ENCODE results near the gene TCERG1L.
"Not testable (repeated sequence)": the region's sequence is repeated elsewhere in the genome, so short reads cannot be mapped to it uniquely, and the experiment has no call there.

Gene TCERG1L

DNA sequence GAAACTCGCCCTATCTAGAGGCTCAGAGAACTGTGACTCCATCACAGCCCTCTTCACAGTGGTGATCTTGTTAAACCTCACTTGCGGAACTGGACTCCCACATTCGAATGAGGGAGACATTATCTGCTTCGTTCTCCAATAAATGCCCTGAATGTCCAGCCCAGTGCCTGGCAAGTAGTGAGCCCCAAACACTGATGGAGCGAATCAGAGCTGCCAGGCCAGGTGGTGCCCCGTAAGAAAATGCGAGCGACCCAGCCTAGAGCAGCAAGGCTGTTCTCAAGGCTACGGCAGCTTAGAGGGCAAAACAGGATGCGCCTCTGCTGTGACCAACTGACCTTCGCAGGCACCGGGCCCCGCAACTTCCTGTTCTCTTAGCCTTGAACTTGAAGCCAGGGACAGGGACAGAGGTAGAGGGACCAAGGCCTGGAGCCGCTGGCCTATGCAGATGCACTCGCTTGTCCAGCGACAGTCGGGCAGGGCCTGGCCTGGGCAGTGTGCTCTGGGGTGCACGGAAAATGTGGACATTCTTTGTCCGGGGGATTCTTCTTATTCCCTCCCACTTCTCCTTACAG, 217.6 kb downstream of the TCERG1L start:
- DNase-seq, result no peak

DNA sequence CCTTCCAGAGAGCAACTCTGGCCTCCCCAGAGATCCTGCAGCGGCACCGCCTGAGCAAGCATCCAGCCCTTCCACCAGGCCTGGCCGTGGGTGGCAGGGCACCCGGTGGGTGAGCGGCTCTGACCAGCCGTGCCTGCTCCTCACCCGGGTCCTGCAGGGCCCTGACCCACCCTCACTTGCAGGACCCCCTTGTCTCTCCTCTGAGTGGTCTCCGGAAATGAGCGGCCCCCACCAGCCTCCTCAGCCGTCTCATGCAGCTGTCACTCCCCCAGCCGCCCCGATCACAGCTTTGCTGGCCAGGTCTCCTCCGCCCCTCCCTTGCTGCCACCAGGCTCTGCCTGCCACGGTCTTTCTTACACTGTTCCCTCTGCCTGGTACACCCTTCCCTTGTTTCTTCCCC, 218.2 kb downstream of the TCERG1L start:
- DNase-seq, result no peak

DNA sequence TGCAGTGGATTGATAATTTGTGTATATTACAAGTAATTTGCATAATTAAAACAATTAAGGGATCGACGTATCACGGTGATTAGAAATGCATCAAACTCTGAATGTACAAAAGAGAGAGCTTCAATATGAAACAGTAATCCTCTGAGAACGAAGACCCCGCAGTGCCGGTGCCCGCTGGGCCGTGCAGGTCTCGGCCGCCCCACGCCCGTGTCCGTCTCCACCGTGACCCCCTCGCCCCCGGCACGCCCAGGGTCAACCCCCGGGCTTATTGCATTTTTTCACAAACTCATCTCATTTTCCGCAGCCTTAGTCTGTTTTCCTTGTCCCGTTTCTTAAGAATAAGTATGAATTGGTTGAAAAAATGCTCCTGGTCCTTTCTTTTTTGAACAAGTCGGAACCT, 218.6 kb downstream of the TCERG1L start:
- no peak for DNase-seq

DNA sequence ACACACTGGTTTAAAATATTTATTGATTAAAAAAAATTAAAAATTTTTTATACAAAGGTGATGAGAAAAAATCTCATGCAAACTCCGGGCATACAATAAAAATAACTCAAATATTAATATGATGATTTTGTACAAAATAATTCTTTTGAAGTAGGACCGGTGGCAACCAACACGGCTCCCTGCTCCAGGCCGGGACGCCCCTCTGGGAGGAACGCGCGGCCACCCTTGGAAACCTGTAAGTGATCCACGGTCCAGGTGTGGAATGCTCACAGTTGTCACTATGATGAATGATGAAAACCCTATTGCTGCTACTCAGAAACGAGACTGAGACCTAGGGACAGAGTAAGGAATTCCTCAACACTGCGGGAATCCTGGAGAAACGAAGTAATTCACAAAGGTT, 219.1 kb downstream of the TCERG1L start:
- no peak for DNase-seq

DNA sequence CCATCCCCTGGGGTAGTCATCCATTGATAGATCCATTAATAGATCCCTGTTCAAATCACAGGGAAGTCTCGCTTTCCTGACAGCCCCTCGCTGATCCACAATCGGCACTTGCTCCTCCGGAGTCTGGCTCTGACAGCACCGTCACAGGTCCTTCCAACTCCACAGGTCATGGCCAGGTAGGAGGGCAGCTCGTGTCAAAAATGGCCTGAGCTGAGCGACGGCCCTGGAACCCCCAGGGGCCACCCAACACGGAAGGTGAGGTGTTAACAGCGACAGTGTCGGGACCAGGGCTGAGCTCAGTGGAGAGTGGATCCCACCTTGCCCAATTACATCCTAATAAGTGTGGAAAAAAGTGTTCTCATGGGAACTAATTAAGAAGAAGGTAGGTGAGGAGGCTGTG, 219.8 kb downstream of the TCERG1L start:
- no peak for DNase-seq

DNA sequence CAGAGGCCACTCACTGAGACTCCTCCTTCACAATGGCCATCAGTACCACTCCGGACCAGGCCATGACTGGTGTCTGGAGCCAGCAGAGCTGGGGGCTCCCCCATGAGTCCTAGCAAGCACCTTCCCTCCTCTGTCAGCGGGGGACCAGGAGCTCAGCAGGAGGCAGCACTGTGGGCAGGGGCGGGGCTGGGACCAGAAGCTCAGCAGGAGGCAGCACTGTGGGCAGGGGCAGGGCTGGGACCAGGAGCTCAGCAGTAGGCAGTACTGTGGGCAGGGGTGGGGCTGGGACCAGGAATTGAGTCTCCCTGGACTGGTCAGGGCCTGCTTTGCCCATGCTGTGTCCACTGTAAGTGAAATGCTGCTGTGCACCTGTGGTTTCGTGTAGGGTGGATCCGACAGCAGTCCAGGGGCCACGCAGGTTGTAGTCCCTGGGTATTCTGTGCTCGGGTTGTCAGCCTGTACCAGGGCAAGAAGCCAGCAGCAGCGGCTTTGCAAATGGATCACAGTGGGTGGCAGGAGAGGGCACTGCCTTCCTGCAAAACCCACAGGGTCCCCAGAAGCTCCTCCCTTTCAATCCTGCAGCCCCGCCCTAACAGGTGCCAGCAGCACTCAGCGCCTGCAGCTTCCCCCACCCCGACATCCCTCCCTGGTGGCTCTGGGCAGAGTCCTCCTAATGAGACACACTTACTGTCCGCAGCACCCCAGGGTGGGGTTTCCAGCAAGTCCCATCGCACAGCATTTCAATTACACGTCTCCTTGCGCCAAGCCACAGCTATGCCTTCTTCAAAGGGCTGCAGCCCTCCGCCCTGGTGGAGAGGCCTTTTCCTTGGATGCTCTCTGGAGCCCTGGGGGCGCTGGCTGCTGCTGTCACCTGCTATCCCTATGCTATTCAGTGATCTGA, 220.5 kb downstream of the TCERG1L start:
- DNase-seq, result no peak

DNA sequence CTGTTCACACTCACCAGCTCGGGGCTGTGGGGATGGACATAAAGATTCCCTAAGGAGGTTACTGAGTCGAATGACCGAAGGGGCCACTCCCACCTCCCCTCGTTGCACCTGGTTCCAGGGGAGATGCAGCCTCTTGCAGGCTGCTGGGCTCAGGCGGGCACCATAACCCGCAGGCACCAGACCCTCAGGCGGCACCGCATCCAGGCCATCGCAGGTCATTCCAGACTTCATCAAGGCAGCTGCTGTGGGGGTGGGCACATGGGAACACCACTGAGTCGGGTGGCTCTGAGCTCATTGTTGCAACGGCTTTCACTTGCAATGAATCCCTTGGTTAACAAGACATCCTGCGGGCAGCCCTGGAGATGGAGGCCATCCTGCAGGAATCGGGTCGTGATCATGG, 221.7 kb downstream of the TCERG1L start:
- DNase-seq, result no peak

DNA sequence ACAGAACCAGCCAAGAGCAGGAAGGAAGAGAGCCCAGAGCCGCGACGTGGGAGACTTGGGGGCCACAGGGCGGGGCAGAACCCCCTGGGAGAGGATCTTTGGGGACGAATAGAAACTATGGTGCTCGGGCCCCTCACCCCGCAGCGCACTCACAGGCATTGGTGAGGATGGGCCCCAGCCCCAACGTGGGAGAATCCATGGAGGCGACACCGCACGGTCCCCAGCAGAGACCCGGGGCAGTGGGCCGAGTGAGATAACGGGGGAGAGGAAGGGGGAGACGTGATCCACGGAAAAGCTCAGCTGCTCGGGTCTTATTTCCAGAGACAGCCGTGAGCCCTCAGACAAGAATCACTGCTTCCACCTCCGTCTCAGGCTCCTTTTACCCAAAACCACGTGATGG, 222.4 kb downstream of the TCERG1L start:
- no peak for DNase-seq

DNA sequence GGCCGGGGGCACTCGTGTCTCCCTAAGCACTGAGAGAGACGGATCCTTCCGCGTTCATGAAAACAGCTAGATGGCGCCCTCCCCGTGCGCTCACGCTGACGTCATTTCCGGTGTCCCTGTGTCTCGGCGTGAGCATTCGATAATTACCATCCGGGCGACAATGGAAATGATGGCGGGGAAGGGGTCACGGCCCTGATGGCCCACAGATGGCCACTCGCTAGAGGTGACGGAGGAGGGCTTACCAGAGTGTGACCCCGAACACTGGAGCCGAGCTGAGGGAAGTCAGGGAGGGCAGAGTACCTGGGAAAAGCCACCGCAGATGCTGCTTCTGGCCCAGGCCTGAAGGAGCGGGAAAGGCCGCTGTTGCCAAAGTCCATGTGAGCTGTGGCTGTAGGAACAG, 222.9 kb downstream of the TCERG1L start:
- DNase-seq, result no peak

DNA sequence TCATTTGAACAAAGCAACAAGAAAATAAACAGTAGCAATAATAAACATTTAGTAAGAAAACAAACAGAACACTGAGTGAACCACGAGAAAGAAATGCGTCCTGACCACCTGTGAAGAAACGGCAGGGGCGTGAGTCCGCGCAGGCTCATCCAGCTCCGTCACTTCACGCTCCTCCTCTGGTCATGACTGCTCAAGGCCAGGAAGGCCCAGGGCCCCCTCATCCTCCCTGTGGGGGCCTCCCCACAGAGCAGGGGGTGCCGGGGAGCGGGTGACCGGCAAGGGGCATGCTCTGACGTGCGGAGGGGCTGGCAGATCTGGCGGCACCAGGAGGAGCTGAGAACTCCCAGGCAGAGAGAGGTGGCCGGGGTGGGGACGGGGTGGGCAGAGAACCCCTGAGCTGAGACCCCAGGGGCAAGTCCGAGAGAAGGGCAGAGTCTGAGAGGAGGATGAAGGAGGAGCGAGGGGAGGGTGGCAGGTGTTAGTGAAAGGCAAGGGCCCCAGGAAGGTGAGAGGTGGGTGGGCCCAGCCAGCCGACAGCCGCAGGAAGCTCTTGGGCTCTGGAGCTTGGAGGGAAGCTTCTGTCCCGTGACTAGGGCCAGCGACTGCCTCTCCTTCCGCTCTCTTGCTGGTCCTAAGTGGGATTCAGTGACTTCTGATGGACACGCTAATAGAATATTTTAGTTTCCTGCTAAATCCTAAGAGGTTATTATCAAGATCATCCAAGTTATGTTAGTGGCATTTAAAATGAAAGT, 223.9 kb downstream of the TCERG1L start:
- no peak for DNase-seq

DNA sequence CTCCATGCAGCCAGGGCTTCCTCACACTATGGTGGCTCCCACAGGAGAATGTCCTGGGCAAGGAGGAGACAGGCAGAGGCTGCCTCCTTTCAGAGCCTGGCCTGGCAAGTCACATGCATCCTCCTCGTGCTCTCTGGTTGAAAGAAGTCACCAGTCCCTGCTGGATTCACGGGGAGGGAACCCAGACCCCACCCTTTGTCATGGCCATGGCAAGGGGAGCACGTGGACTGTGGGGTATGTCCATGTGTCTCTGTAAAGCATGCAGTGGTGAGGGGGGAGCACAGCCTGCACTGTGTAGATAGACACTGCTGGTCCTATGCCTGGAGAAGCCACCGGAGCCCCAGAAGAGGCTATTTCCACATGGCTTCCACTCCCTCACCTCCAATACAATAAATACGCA, 225.0 kb downstream of the TCERG1L start:
- no peak for DNase-seq

DNA sequence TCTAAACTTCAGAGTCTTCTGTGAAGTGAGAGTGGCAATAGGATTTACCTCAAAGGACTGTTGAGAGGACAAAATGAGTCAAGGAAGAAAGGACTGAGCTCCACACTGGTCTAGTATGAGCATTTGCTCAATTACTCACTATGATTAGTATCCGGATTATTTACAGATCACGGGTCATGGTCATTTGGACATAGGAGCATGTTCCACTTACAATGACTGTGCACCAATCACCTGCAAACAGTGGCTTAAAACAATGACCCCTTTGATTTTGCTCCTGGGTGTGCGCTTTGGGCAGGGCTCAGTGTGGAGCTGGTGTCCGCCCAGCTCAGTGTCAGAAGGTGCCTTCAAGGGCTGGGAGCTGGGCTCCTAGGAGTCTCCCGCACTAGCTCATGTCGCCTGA, 225.4 kb downstream of the TCERG1L start:
- no peak for DNase-seq

DNA sequence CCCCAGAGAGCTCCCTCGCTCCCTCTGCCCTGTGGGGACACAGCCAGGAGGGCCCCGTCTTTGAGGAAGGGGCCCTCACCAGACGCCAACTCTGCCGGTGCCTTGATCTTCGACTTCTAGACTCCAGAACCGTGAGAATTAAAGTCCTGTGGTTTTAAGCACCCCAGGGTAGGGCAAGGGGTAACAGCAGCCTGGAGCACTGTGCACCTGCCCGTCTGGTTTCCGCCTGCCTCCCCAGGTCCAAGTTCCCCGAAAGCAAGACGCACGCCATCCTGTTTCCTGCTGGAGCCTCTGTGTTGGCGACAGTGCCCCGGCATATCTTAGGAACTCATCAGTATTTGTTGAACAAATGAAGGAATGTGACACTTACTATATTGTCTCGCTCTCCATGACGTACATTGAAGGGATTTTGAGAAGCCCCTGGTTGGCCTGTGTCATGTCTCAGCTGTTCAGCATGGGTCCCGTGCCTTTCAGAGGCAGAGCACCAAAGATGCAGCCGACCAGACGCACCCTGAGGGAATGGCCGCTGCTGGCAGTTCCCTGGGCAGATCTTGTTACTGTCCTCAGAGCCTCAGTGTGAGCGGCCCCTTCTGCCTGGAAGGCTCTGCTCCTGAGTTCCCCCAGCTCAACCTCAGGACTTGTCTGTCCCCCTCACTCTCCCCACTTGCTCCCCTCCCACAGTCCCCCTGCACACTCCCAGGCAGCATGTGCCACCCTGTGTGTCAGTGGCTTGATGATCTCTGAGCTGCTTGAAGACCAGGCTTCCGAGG, 226.2 kb downstream of the TCERG1L start:
- no peak for DNase-seq

DNA sequence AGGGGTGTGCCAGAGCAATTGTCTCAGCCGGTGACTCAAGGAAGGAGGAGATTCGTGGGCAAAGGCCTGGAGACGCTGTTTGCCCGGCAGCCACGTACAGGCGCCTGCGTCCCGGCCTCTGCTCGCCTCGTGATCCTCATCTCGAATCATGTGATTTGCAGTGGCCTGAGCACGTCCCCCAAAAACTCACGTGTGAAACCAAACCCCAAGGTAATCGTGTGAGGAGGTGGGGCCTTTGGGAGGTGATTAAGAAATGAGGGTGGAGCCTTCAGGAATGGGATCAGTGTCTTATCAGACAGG, 226.8 kb downstream of the TCERG1L start:
- no peak for DNase-seq

DNA sequence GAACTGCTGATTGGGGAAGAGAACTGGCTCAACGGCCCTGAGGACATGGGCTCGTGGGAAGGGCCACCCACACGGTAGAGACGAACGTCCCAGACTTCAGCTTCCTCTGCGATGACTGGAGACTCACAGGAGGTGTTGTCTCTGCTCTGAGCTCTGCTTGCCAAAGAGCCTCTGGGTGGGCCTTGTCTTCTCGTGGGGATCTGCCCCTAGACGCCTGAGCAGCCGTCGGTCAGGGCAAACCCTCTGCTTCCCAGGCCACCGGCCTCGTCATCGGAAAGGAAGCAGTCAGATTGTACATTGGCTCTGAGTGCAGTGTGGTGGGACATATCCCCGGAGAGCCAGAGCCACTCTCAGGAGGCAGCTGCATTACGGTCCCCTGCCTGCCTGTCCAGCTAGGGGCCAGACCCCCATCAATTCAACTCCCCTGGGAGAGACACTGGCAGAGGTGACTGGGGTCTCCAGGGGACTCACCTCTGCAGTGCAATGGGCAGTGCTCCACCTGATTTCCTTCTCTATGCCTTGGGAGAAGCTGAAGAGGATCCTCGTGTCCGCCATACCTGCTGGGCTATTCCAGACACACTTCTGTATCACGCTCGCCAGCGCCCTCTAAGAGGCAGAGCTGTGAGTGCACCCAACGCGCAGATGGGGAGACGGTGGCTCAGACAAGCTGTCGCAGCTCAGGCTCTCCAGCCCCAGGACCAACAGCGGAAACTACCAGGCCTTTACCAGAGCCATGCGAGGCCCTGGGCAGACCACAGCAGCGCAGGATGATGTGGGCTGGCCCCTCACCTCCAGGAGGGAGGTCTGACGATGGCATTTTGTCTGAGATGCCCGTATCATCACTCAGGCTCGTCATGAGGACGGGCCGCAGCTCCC, 227.4 kb downstream of the TCERG1L start:
- DNase-seq, result no peak

DNA sequence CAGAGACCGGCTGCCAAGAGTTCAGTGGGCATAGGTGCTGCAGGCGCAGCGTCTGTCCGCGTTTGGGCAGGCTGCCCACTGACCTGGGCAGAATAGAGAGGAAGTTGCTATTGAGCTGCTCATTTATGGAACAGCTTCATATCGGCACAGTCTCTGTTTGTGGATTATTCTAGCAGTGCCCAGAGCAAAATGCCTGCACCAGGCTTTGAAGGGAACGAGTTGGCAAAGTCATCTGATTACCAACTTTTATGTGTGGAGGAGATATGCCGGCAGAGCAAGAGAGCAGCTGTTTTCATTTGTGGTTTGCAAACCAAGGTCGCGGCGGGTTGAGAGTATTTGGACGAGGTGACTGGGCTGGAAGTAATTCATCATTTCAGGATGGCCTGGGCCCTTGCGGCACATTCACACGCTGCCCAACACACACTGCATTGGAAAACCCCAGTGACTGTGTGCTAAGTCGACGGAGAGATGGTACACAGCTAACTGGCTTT, 228.5 kb downstream of the TCERG1L start:
- DNase-seq, result no peak

DNA sequence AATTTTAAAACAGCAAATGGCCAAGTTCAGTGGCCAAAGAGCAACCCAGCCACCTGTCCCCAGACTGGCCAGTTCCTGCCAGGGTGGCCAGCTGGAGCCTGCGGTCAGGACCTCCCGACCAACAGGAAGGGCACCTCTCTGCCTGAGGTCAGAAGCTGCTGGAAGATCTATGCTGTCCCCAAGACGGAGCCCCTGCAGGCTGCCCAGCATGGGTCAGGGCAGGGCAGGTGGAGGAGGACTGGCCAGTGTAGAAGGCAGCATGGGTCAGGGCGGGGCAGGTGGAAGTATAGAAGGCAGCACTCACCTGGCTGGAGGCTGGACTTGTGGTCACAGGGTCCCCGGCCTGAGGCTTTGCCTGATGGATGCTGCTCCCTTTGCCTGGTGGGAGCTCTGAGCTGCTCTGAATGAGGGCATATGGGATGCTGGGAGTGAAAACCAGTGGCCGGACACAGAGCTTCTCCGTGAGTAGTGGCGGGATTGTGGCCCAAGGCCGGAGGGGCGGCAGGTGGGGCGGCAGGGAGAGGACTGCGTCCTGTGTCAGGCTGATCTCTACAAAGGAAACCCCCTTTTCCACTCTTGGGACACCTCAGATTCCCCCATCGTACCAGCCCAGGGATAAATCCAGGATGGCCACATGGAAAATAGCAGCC, 229.2 kb downstream of the TCERG1L start:
- DNase-seq, result no peak

DNA sequence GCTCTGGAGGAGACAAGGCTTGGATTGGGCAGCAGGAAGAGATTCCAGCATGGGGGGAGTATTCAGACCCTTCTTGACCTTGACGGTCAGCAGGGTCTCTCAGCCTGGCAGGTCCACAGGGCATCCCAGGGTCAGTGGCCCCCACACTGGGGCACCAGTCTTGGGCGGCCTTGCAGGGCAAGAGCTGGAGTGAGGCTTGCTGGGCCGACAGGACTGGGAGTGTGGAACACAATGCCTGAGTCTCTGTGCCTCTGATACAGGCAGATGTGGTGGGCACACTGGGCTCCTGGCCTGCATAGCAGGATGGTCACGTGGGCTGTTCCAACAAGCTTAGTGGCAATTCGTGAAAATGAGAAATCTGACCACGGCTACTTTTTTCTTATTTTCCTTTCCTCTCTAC, 229.7 kb downstream of the TCERG1L start:
- no peak for DNase-seq

DNA sequence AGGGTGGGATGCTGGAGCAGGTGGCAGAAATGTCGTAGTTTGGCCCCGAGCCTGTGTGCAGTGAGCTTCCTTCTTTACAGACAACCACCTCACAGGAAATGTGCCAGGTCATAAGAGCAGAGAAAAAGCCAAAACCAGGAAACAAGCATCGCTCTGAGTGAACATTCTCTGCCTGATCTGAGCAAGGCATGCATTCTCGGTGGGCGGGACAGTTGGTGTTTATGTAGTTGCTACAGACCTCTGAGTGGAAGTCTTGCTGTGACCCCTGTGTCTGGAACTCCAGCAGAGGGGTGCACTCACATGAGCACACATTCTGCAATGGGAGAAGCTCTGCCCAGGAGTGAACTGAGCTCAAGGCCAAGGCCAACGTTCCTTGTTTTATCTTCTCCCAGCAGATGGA, 230.1 kb downstream of the TCERG1L start:
- DNase-seq, result no peak

DNA sequence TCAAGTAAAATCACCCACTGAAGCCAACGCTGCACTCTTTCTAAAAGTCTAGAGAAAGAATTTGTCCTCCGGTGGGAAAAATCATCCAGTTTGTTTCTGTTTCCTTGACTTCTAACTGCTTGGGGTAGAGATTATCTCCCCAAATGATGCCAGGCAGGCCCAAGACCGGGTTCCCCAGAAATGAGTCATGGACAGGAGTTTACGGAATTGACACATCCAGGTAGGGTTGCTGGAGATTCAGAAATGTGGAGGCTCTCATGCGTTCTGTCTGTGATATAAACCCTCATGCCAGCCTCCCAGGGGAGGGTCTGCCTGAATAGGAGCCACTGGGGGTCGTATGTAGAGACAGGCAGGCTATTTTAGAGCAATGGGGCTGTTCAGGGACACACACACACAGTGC, 230.9 kb downstream of the TCERG1L start:
- DNase-seq, result no peak

DNA sequence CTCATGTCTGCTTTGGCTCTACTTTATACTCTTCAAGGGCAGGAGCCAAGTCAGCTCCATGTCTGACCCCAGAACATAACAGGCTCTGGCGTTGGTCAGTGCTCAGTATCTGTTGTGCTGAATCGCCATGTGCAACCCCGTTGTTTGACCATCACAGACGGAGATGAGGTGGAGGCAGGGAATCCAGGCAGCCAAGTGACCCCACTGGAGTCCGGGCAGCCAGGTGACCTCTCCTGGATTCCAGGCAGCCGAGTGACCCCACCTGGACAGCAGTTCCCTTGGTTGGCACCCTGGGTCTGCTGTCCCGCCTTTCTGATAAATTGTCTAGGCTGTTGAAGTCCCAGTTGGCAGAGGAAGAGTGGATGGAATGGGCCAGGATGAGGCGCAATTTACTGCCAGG, 232.2 kb downstream of the TCERG1L start:
- no peak for DNase-seq

DNA sequence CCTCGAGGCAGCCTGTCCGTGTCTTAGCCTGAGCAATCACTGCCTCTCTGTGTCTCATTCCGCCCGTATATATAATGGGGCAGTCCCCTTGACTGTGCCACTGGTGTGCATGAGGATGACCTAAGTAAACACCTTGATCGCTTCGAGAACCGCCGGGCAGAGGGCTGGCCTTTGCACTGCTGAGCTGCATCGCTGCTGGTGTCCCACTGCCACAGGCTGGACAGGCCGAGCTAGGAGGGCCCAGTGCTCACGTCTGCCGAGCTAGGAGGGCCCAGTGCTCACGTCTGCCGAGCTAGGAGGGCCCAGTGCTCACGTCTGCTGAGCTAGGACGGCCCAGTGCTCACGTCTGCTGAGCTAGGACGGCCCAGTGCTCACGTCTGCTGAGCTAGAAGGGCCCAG, 232.6 kb downstream of the TCERG1L start:
- not testable (repeated sequence) for DNase-seq
